GM12878 (cell line): ENCODE measurements around the gene CHCHD6.

Experiments used
- BHLHE40 ChIP-seq, 2 experiments: fragments of 450-650 bp in 1 of 2; IDR thresholded peaks; 2 replicates each; pipeline ENCODE4 v1.6.1; 2011 to 2017; ENCODE audit warnings: low read depth in 2 of 2, borderline replicate concordance in 1 of 2, improper control_type of control experiment in 1 of 2, low read length in 1 of 2, mild to moderate bottlenecking in 1 of 2
- CREB1 ChIP-seq: IDR thresholded peaks from 2 replicates; pipeline ENCODE4 v1.6.1; 2012; ENCODE audit warnings: low read depth, mild to moderate bottlenecking, inconsistent platforms
- FOXM1 ChIP-seq: IDR thresholded peaks from 2 replicates; pipeline ENCODE4 v1.6.1; 2012; ENCODE audit warnings: low read depth, mild to moderate bottlenecking, inconsistent platforms, low read length, moderate library complexity
- SPI1 ChIP-seq: IDR thresholded peaks from 2 replicates; pipeline ENCODE4 v1.6.1; 2011; ENCODE audit warnings: low read depth, mild to moderate bottlenecking, low read length, moderate library complexity, borderline replicate concordance; ENCODE audit not compliant: insufficient read depth
- TARDBP ChIP-seq: IDR thresholded peaks from 2 replicates; pipeline ENCODE4 v1.6.1; 2016; ENCODE audit warnings: borderline replicate concordance
- TF ChIP-seq, protein P1 (sequence below): IDR thresholded peaks from 2 replicates; pipeline ENCODE4 v1.6.1; 2012; ENCODE audit warnings: mild to moderate bottlenecking, low read depth, low read length
- TF ChIP-seq, protein P2 (sequence below): IDR thresholded peaks from 2 replicates; pipeline ENCODE4 v1.6.1; 2012; ENCODE audit warnings: low read depth, low read length, improper control_type of control experiment
- TF ChIP-seq, protein P3 (sequence below), 3 experiments: IDR thresholded peaks in 2 of 3; conservative IDR thresholded peaks in 1 of 3; 2 replicates each; pipeline ENCODE4 v1.5.1; 2011; ENCODE audit warnings: low read depth in 3 of 3, low read length in 3 of 3, mild to moderate bottlenecking in 3 of 3, control low read depth in 2 of 3, moderate library complexity in 2 of 3, inconsistent platforms in 1 of 3, mixed read lengths in 1 of 3; ENCODE audit not compliant: control insufficient read depth in 2 of 3, insufficient read depth in 1 of 3; ENCODE audit errors: extremely low read depth in 1 of 3

DNA sequence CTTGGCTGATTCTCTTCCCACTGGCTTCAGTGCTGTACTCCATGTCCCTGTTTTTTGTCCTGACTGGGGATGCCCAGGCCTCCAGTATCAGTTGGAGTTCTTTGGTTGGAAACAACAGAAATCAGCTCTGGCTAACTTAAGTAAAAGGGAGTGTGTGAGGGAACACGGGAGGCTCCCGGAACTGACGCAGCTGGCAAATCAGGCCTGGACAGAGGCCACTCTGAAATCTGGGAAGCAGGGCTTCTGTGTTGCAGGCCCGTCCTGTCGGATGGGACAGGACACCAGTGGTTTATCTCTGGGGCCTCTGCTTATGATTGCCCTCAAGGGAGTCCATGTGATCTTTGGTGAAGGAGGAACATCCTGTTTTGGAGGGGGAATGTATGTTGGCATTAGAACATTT is 124.3 kb downstream of the CHCHD6 start:
- TF ChIP-seq FOXM1 (no peak), BHLHE40 (IDR thresholded peaks at IDR 0.05; ENCODE audit: borderline replicate concordance in 1 of 2, low read depth in 2 of 2, low read length in 1 of 2) (no peak), TARDBP (no peak), CREB1 (no peak), SPI1 (no peak)
- TF ChIP-seq, protein P1, sequence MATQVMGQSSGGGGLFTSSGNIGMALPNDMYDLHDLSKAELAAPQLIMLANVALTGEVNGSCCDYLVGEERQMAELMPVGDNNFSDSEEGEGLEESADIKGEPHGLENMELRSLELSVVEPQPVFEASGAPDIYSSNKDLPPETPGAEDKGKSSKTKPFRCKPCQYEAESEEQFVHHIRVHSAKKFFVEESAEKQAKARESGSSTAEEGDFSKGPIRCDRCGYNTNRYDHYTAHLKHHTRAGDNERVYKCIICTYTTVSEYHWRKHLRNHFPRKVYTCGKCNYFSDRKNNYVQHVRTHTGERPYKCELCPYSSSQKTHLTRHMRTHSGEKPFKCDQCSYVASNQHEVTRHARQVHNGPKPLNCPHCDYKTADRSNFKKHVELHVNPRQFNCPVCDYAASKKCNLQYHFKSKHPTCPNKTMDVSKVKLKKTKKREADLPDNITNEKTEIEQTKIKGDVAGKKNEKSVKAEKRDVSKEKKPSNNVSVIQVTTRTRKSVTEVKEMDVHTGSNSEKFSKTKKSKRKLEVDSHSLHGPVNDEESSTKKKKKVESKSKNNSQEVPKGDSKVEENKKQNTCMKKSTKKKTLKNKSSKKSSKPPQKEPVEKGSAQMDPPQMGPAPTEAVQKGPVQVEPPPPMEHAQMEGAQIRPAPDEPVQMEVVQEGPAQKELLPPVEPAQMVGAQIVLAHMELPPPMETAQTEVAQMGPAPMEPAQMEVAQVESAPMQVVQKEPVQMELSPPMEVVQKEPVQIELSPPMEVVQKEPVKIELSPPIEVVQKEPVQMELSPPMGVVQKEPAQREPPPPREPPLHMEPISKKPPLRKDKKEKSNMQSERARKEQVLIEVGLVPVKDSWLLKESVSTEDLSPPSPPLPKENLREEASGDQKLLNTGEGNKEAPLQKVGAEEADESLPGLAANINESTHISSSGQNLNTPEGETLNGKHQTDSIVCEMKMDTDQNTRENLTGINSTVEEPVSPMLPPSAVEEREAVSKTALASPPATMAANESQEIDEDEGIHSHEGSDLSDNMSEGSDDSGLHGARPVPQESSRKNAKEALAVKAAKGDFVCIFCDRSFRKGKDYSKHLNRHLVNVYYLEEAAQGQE, result no peak
- TF ChIP-seq, protein P2, sequence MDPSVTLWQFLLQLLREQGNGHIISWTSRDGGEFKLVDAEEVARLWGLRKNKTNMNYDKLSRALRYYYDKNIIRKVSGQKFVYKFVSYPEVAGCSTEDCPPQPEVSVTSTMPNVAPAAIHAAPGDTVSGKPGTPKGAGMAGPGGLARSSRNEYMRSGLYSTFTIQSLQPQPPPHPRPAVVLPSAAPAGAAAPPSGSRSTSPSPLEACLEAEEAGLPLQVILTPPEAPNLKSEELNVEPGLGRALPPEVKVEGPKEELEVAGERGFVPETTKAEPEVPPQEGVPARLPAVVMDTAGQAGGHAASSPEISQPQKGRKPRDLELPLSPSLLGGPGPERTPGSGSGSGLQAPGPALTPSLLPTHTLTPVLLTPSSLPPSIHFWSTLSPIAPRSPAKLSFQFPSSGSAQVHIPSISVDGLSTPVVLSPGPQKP, result no peak
- TF ChIP-seq, protein P3, sequence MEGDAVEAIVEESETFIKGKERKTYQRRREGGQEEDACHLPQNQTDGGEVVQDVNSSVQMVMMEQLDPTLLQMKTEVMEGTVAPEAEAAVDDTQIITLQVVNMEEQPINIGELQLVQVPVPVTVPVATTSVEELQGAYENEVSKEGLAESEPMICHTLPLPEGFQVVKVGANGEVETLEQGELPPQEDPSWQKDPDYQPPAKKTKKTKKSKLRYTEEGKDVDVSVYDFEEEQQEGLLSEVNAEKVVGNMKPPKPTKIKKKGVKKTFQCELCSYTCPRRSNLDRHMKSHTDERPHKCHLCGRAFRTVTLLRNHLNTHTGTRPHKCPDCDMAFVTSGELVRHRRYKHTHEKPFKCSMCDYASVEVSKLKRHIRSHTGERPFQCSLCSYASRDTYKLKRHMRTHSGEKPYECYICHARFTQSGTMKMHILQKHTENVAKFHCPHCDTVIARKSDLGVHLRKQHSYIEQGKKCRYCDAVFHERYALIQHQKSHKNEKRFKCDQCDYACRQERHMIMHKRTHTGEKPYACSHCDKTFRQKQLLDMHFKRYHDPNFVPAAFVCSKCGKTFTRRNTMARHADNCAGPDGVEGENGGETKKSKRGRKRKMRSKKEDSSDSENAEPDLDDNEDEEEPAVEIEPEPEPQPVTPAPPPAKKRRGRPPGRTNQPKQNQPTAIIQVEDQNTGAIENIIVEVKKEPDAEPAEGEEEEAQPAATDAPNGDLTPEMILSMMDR (IDR thresholded peaks at IDR 0.05 in 2 of 3, conservative IDR thresholded peaks at IDR 0.05 in 1 of 3; ENCODE audit: control insufficient read depth in 2 of 3, extremely low read depth in 1 of 3, insufficient read depth in 1 of 3, low read depth in 3 of 3, low read length in 3 of 3), result no peak
